ENCODE results near the gene PMS1. TPM values are rescaled to one million over a fixed set of nuclear protein-coding genes. Genes with fewer than 3 reads are reported as not detected.
"Not testable (repeated sequence)": the region's sequence is repeated elsewhere in the genome, so short reads cannot be mapped to it uniquely, and the experiment has no call there.

The PMS1 gene
- total RNA-seq: 10 to 100 TPM; 17.6 to 20.1 TPM

GRCh38 chr2:189783927-189784867 lies at the start of gene PMS1, which contains the start of gene ORMDL1:
Gene PMS1 (plus strand): TSS chr2:189784450. CDS start chr2:189791810, 7,360 bp downstream.
Gene ORMDL1 (minus strand): TSS chr2:189784339. CDS start chr2:189782595, 1,744 bp downstream.
- no peaks in the 10 kb centered on the region for H3K27me3 ChIP-seq
- no peaks in the 10 kb centered on the region for H3K36me3 ChIP-seq (replicated peaks in 1 of 2; ENCODE audit: insufficient read depth in 1 of 2, low read depth in 2 of 2)
- peak within 1 kb of the TSS; percentile 92 to 98 (median 94) for H3K27ac ChIP-seq
- peak; percentile 98 for ATAC-seq
- WGBS, 2 donors: 0% methylated on average over 12 to 96 of the region's 96 CpGs
- peak in 1 of 7 experiments; percentile 11 for TF ChIP-seq CTCF (IDR thresholded peaks at IDR 0.05)
- peak; percentile 93 to 98 (median 97) for TF ChIP-seq POLR2A (IDR thresholded peaks at IDR 0.05)
- intact Hi-C loops (cut with DNase I): no loop called here
- peak within 1 kb of the TSS; percentile 77 to 88 for H3K4me3 ChIP-seq
- peaks cover 37% of the 10 kb centered on the region for H3K4me1 ChIP-seq
- DNase-seq: peak; percentile 95 to 97 (median 96)
- H3K9me3 ChIP-seq: no peaks in the 10 kb centered on the region

GRCh38 chr2:189751080-189751658 lies 33.1 kb upstream of the PMS1 start:
- no peaks in the 10 kb centered on the region for H3K4me1 ChIP-seq
- peak; percentile 21 to 59 (median 43) for DNase-seq
- no peaks in the 10 kb centered on the region for H3K27me3 ChIP-seq
- no peak overlapping the region for H3K4me3 ChIP-seq
- 79 to 80% methylated on average over 10 of the region's 10 CpGs for WGBS, 2 donors
- no peak for TF ChIP-seq POLR2A (IDR thresholded peaks at IDR 0.05)
- TF ChIP-seq CTCF (IDR thresholded peaks at IDR 0.05): peak; percentile 31 to 65 (median 51)
- intact Hi-C loops (cut with DNase I): no loop called here
- no peak overlapping the region for H3K27ac ChIP-seq
- peak; percentile 60 for ATAC-seq
- peaks cover 0 to 4% of the 10 kb centered on the region in 2 donors for H3K36me3 ChIP-seq (replicated peaks in 1 of 2; ENCODE audit: insufficient read depth in 1 of 2, low read depth in 2 of 2)
- H3K9me3 ChIP-seq: no peaks in the 10 kb centered on the region

GRCh38 chr2:189756311-189756952 lies 27.8 kb upstream of the PMS1 start:
- Histone ChIP-seq H3K27me3 (no peaks in the 10 kb centered on the region), H3K36me3 (replicated peaks in 1 of 2; ENCODE audit: insufficient read depth in 1 of 2, low read depth in 2 of 2) (peaks cover 0 to 2% of the 10 kb centered on the region in 2 donors), H3K4me1 (no peaks in the 10 kb centered on the region), H3K9me3 (no peaks in the 10 kb centered on the region), H3K27ac (no peak overlapping the region), H3K4me3 (no peak overlapping the region)
- DNase-seq (no peak), ATAC-seq (no peak)
- no peak for TF ChIP-seq POLR2A (IDR thresholded peaks at IDR 0.05)
- no peak for TF ChIP-seq CTCF (IDR thresholded peaks at IDR 0.05)
- WGBS, 2 donors: 81 to 85% methylated on average over 2 of the region's 2 CpGs
- intact Hi-C loops (cut with DNase I): no loop called here

- H3K4me3 ChIP-seq; ATAC-seq; DNase-seq; H3K27ac ChIP-seq; H3K36me3 ChIP-seq (replicated peaks in 1 of 2; ENCODE audit: insufficient read depth in 1 of 2, low read depth in 2 of 2); H3K9me3 ChIP-seq; intact Hi-C loops (cut with DNase I); H3K27me3 ChIP-seq: not testable (repeated sequence)
- H3K4me1 ChIP-seq: peaks cover 13% of the 10 kb centered on the region
- WGBS, 2 donors: 98 to 100% methylated on average over 10 to 18 of the region's 19 CpGs
These were observed 24.1 kb upstream of the PMS1 start for GRCh38 chr2:189760154-189760553.

- no peaks in the 10 kb centered on the region for H3K9me3 ChIP-seq
- H3K4me1 ChIP-seq: peaks cover 13% of the 10 kb centered on the region
- H3K36me3 ChIP-seq (replicated peaks in 1 of 2; ENCODE audit: insufficient read depth in 1 of 2, low read depth in 2 of 2): no peaks in the 10 kb centered on the region
- intact Hi-C loops (cut with DNase I): no loop called here
- peak overlapping the region; percentile 53 to 54 for H3K4me3 ChIP-seq
- ATAC-seq (no peak), DNase-seq (no peak)
- H3K27me3 ChIP-seq: no peaks in the 10 kb centered on the region
- 0 to 1% methylated on average over 7 of the region's 7 CpGs for WGBS, 2 donors
- TF ChIP-seq CTCF (IDR thresholded peaks at IDR 0.05) (no peak), POLR2A (IDR thresholded peaks at IDR 0.05) (no peak)
- H3K27ac ChIP-seq: peak overlapping the region; percentile 79 to 91 (median 89)
These were observed 22.1 kb upstream of the PMS1 start for GRCh38 chr2:189762229-189762550.
